GM10248 (cell line): ENCODE data around the gene SOCS2.

Source experiments
- CTCF ChIA-PET: fragments of 300-600 bp; sonication (Branson Sonifier 250); formaldehyde crosslinking; extraction: SDS; loops from one replicate; lab custom pipeline; 2021; ENCODE audit warnings: antibody characterized with exemption; lab: Yijun Ruan, JAX
- POLR2A ChIA-PET: fragments of 350-650 bp; sonication (Branson Sonifier 250); formaldehyde crosslinking; extraction: SDS; loops from one replicate; lab custom pipeline; 2020; ENCODE audit warnings: antibody characterized with exemption; lab: Yijun Ruan, JAX
- DNase-seq: peaks from one replicate; pipeline ENCODE4 v3.0.0; 2012; ENCODE audit errors: extremely low spot score
- CTCF ChIP-seq: IDR thresholded peaks from 2 replicates; pipeline ENCODE4 v1.5.1; 2012; ENCODE audit warnings: mild to moderate bottlenecking, low read depth; ENCODE audit errors: extremely low read depth, missing control alignments, control extremely low read depth

Gene SOCS2, protein sequence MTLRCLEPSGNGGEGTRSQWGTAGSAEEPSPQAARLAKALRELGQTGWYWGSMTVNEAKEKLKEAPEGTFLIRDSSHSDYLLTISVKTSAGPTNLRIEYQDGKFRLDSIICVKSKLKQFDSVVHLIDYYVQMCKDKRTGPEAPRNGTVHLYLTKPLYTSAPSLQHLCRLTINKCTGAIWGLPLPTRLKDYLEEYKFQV

DNA sequence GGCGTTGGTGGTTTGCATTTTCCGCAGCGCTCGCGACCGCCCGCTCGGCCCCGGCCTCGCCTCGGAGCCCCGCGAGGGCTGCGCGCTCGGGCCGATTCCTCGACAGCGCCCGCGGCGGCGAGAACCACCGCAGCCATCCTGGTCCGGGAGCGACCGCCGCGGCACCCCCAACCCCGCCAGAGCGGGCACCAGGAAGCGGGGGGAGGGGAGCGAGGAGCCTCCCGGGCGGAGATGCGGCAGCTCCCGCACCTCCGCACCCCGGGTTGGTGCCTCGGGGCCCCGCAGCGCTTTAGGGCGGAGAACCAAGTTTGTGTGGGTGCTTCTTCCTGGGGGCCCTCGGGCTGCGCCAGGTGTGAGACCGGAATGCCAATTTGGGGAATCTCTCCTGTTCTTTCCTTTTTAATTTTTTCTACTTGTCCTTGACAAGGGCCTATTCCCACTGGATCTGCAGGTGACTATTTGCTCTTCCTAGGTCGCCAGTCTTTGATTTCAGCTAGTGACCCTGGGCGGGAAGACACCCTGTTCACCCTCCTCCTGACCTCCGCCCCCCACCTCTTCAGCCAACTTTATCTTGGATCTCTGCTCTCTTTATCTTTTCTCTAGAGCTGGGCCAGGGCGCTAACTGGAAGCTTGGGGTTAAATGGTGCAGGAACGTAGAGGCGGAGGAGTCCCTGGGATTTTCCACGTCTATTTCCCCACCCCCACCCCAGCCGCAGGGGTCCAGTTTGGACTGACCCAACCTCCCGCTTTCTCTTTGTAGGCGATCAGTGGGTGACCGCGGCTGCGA, at the start of gene SOCS2:
Gene SOCS2, plus strand, starts transcription at position 751 of the 787 bp plus-strand sequence. CDS start 223 bp downstream, outside the sequence.
- ChIA-PET POLR2A (no interaction called here), CTCF (interaction anchor here (2.4 to 7.8 kb wide), 3 partner anchors 11 to 530 kb away, joined by 7 to 123 read pairs (median 13); no protein-coding TSS in a partner anchor)
- no peak for TF ChIP-seq CTCF
- peak; percentile 42 for DNase-seq

DNA sequence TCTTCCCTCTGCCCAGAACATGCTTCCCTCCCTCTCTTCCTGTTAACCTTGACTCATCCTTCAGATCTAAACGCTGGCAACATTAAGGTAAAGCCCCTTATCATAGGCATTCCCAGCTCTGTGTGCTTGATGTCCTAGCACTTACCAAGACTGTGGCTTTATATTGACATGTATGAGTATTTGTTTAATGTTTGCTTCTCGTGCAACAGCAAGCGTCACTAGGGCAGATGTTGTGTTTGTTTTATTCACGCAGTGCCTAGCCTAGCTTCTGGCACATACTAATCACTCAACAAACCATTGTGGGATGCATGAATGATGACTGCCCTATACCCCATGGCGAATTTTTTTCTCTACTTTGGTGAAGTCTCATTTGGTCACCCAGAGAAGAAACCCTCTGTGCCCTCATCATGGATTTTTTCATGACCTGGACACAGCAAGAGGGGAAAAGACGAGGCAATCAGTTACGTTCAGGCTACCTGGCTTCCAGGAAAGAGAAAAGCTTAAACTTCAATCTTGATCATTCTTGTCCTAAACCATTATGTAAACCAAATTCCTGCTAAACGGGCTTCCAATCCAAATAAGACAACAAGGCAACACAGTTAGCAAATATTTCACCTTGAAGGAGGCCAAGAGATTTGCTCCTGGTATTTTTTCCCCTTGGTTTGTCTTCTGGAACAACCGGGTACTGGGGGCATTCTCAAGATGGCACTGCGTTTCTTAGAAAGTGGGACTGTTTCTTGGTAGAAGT, 47.9 kb upstream of the SOCS2 start:
- TF ChIP-seq CTCF, result no peak
- CTCF ChIA-PET, result interaction anchor here (0.6 to 8.3 kb wide), 6 partner anchors 8 to 578 kb away, joined by 3 to 45 read pairs (median 4); no protein-coding TSS in a partner anchor
- DNase-seq, result no peak
- POLR2A ChIA-PET, result no interaction called here

DNA sequence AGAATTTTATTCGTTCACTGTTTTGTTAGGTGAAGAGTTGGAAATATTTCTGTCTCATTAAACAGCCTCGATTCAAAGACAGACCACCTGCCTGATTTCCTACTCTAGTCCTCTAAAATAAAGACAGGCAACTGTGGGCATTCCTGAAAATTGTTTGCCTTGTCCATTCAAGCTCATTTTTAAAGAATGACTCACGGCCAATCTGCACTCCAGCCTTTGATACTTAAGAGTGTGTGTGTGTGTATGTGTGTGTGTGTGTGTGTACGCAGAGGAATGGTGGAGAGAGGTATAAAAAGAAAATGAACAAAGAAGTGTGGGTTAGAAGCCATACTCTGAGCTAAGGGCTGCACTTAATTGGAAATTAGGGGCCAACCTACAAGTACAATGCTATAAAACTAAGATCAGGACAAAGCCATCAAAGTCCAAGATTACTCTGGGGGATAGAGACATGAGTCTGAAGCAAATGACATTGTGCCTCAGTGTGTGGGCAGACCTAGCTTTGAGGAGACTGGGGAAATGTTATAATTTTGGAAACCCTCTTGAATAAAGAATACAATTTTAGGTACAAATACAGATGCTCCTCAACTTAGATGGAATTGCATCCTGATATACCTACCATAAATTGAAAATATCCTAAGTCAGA, 45.6 kb upstream of the SOCS2 start:
- no peak for DNase-seq
- TF ChIP-seq CTCF, result no peak
- POLR2A ChIA-PET, result no interaction called here
- CTCF ChIA-PET, result interaction anchor here (1.5 to 8.3 kb wide), 3 partner anchors 15 to 575 kb away, joined by 3 to 45 read pairs (median 3); no protein-coding TSS in a partner anchor

DNA sequence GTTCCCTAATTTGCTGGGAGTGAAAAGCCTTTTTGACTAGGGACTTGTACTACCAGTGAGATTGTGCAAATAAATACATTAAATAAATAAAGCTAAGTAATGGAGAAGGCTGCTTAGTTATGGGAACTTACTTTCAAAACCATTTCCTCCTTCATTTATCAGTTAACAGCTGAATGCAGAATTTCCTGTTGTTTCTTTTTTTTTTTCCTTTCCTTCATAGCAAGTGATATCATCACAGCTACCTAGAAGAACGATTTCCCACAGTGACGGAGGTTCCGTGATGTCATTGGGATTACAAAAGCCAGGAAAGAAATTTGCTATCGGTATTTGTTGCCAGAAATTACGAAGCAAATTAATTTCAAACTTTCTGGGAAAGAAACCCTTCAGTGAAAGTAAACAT, 42.1 kb upstream of the SOCS2 start:
- ChIA-PET CTCF (interaction anchor here (1.6 kb wide), 1 partner anchor 572 kb away, joined by 7 read pairs; no protein-coding TSS in a partner anchor), POLR2A (no interaction called here)
- no peak for TF ChIP-seq CTCF
- DNase-seq, result no peak

- DNase-seq, result no peak
- no peak for TF ChIP-seq CTCF
- ChIA-PET CTCF (interaction anchor here (2.0 kb wide), 1 partner anchor 568 kb away, joined by 6 read pairs; no protein-coding TSS in a partner anchor), POLR2A (no interaction called here)
Measured at GRCh38 chr12:93533310-93533709, 39.2 kb upstream of the SOCS2 start.
